Spinal cord (tissue), 10 donors: ENCODE results near the gene TRAF1. TPM values are rescaled to one million over a fixed set of nuclear protein-coding genes. Genes with fewer than 3 reads are reported as not detected.

Experiments
- DNase-seq, 6 donors: peaks; one replicate each; pipeline versions ENCODE4 v3.0.0 to v3.0.0-alpha.2; 2013 to 2015; ENCODE audit warnings: low spot score in 6 of 6, low read depth in 4 of 6
- H3K27ac ChIP-seq: one replicate; pipeline ENCODE4 v1.5.1; 2013; ENCODE audit warnings: low read depth, low read length, control low read depth
- H3K27me3 ChIP-seq: one replicate; pipeline ENCODE4 v1.6.1; 2013; ENCODE audit warnings: low read length; ENCODE audit not compliant: control insufficient read depth, insufficient read depth
- H3K36me3 ChIP-seq: one replicate; pipeline ENCODE4 v1.6.1; 2013; ENCODE audit warnings: low read length; ENCODE audit not compliant: control insufficient read depth, insufficient read depth
- H3K4me1 ChIP-seq: one replicate; pipeline ENCODE4 v1.6.1; 2013; ENCODE audit warnings: low read length; ENCODE audit not compliant: control insufficient read depth, insufficient read depth
- H3K4me3 ChIP-seq: one replicate; pipeline ENCODE4 v1.5.1; 2013; ENCODE audit warnings: low read depth, low read length, control low read depth
- H3K9me3 ChIP-seq: one replicate; pipeline ENCODE4 v1.6.1; 2013; ENCODE audit warnings: low read length; ENCODE audit not compliant: control insufficient read depth, insufficient read depth
- whole genome bisulfite sequencing: methylation state at CpG from one replicate; pipeline ENCODE4 v1.1.5; 2013; ENCODE audit warnings: missing lambda C conversion rate; ENCODE audit not compliant: insufficient coverage; 5-methylcytosine and 5-hydroxymethylcytosine counted together
- polyA plus RNA-seq, 2 donors: library from polyadenylated mRNA; unstranded; fragments of 120-200 nt; gene quantifications; one replicate each; pipeline ENCODE4 v1.2.1, GENCODE V29; 2013; ENCODE audit not compliant: insufficient read length in 2 of 2
- total RNA-seq, 2 donors: library from RNA; depleted of rRNA in 1 of 2; stranded (reverse); fragments of 120-200 nt in 1 of 2; fragments of >200 nt in 1 of 2; gene quantifications; one replicate each; pipeline versions ENCODE4 v1.2.3 to v1.2.4, GENCODE V29; 2013 to 2014
- donor health status: healthy.

TRAF1 gene
- total and polyA plus RNA-seq, 4 donors, result 3.5 to 6.8 (median 5.4) TPM

DNA sequence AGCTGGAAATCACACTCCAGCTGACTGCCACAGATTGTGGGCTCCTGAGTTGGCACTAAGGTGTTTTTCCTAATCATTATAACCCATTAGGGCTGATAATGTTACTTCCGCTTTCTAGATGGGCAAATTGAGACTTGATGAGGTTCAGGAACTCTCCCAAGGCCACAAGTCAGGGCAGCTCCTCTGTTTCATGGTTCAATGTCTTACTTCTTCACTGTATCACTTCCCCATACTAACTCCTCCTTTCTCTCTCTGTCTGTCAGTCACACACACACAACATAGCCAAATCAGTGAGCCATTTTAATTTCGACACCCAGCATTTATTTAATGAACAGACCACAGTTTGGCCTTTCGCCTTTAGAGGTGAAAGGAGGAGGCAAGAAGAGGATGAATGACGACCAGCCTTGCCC, 17.8 kb upstream of the TRAF1 start:
- no peak overlapping the region for H3K27ac ChIP-seq
- H3K27me3 ChIP-seq, result no peaks in the 10 kb centered on the region
- no peaks in the 10 kb centered on the region for H3K9me3 ChIP-seq
- no peak overlapping the region for H3K4me3 ChIP-seq
- no peaks in the 10 kb centered on the region for H3K36me3 ChIP-seq
- H3K4me1 ChIP-seq, result peaks cover 6% of the 10 kb centered on the region
- no peak for DNase-seq
- 93% methylated on average over 2 of the region's 4 CpGs for WGBS

GRCh38 chr9:120942186-120943001, 15.8 kb upstream of the TRAF1 start:
- H3K27ac ChIP-seq, result peak overlapping the region; percentile 43
- H3K36me3 ChIP-seq, result no peaks in the 10 kb centered on the region
- peaks cover 7% of the 10 kb centered on the region for H3K4me1 ChIP-seq
- no peak overlapping the region for H3K4me3 ChIP-seq
- no peaks in the 10 kb centered on the region for H3K27me3 ChIP-seq
- 46% methylated on average over 7 of the region's 8 CpGs for WGBS
- DNase-seq, result no peak
- no peaks in the 10 kb centered on the region for H3K9me3 ChIP-seq

DNA sequence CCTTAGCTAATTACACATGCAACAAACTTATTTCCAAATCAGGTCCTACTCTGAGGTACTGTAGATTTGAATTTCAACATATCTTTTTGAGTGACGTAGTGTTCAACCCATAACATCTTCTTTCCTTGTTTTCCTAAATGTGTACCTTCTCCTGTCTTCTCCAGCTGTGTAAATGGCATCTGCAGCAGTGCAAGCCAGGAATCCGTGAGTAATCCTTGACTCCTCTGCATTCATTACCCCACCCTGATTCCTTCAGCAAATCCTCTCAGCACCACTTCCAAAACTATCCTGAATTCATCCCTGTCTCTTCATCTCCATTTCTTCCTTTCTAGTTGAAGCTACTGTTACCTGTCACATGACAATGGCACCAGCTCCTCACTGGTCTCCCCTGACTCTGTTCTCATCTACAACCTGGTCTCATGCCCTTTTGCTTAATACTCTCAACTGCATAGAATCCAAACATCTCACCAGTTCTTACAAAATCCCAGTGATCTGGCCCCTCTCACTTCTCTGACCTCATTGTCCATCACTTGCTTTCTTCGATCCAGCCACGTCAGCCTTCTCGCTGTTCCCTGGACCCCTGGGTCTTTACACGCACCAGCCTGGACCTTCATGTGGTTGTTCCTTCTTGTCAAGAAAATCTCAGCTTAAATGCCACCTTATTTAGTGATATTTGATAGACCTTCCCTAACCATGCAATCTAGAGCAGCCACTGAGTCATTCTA, 14.6 kb upstream of the TRAF1 start:
- H3K27ac ChIP-seq, result no peak overlapping the region
- no peaks in the 10 kb centered on the region for H3K9me3 ChIP-seq
- no peak overlapping the region for H3K4me3 ChIP-seq
- no peaks in the 10 kb centered on the region for H3K36me3 ChIP-seq
- H3K27me3 ChIP-seq, result no peaks in the 10 kb centered on the region
- no peak for DNase-seq
- WGBS, result 82% methylated on average over 6 of the region's 6 CpGs
- peaks cover 16% of the 10 kb centered on the region for H3K4me1 ChIP-seq

- Histone ChIP-seq H3K9me3 (no peaks in the 10 kb centered on the region), H3K4me1 (peaks cover 22% of the 10 kb centered on the region), H3K27me3 (no peaks in the 10 kb centered on the region), H3K4me3 (no peak overlapping the region), H3K27ac (no peak overlapping the region), H3K36me3 (no peaks in the 10 kb centered on the region)
- WGBS, result 91% methylated on average over 10 of the region's 10 CpGs
- no peak for DNase-seq
These were observed 14.0 kb upstream of the TRAF1 start for GRCh38 chr9:120940573-120940972.

GRCh38 chr9:120938851-120939250, 12.3 kb upstream of the TRAF1 start:
- H3K4me3 ChIP-seq, result no peak overlapping the region
- DNase-seq, result no peak
- no peaks in the 10 kb centered on the region for H3K27me3 ChIP-seq
- WGBS, result no CpG with 5 or more reads among the region's 3 CpGs
- no peaks in the 10 kb centered on the region for H3K9me3 ChIP-seq
- no peak overlapping the region for H3K27ac ChIP-seq
- H3K4me1 ChIP-seq, result peaks cover 34% of the 10 kb centered on the region
- no peaks in the 10 kb centered on the region for H3K36me3 ChIP-seq

DNA sequence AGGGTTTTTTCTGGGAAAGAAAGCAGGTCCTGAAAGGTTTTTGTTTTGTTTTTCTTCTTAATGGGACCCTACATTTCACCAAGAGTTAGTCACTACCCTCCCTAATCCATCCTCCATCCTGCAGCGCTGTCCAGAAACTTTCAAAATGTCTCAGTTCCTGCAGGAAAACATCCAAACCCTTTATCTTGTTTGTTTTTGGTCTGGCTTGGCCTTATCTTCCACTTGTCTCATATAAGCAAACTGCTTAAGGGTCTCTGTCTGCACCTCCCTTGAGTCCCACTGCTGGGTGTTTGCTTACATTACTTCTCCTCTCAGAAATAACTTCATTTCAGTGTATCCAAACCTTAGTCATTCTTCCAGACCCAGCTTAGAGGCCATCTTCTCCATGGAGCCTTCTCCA, 11.0 kb upstream of the TRAF1 start:
- H3K4me3 ChIP-seq, result no peak overlapping the region
- H3K4me1 ChIP-seq, result peaks cover 31% of the 10 kb centered on the region
- peak overlapping the region; percentile 30 for H3K27ac ChIP-seq
- no peaks in the 10 kb centered on the region for H3K9me3 ChIP-seq
- WGBS, result 100% methylated on average over 1 of the region's 1 CpG
- H3K36me3 ChIP-seq, result no peaks in the 10 kb centered on the region
- H3K27me3 ChIP-seq, result no peaks in the 10 kb centered on the region
- DNase-seq, result no peak

- peak in 1 of 6 donors; percentile 48 for DNase-seq
- Histone ChIP-seq H3K27ac (peak overlapping the region; percentile 30), H3K9me3 (no peaks in the 10 kb centered on the region), H3K4me1 (peaks cover 28% of the 10 kb centered on the region), H3K4me3 (no peak overlapping the region), H3K27me3 (no peaks in the 10 kb centered on the region), H3K36me3 (no peaks in the 10 kb centered on the region)
- WGBS, result 67% methylated on average over 1 of the region's 1 CpG
These were observed 10.5 kb upstream of the TRAF1 start for GRCh38 chr9:120937127-120937526.

DNA sequence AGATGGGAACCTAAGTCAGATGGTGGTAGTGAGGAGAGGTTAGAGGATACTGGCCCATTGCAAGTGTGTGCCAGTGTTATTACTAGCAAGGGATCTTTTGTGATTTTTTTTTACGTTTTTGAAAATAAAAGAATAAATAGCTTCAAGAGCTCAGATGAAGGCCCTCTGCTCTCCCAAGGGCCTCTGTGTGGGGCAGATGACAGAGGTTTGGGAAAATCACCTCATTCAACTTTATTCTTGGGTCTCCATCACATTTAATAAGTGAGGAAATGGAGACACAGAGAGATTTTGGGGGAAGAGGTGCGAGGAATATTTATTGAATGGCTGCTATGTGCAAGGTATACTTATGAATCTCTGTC, 10.1 kb upstream of the TRAF1 start:
- Histone ChIP-seq H3K4me1 (peaks cover 28% of the 10 kb centered on the region), H3K27ac (peak overlapping the region; percentile 91), H3K4me3 (peak overlapping the region; percentile 1), H3K27me3 (no peaks in the 10 kb centered on the region), H3K36me3 (no peaks in the 10 kb centered on the region), H3K9me3 (no peaks in the 10 kb centered on the region)
- no peak for DNase-seq
- no CpG with 5 or more reads among the region's 2 CpGs for WGBS

DNA sequence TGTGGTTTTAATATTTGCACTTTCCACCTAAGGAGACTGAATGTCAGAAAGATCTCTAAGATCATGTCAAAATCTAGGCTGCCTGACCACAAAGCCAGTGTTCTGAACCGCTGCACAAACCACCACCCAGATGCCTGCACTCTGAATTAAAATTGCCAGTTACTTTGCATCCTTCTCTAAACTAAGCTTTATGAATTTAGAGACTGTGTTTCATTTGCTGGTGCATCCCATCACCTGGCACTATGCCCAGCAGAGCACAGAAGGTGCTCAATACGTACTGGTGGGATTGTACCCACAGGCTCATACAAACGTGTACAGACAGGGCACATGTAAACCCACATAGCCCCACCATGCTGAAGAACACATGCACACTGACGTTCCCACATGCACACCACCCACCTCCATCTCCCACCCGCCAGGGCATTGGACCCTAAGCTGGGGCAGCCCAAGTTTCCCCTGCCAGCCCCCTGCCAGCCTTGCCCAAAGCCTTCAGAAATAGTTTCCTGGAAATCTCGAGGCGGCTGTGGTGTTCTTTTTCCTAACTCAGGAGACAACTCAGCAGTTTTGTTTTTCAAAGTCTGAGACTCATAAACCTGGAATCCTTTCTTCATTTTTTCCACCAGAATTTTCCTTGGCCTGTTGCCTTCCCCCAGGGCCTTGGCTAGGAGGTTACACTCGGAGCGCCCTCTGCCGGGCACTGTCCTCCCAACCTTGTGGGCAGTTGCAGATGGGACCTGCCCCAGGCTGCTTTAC, 9.6 kb upstream of the TRAF1 start:
- peaks cover 28% of the 10 kb centered on the region for H3K4me1 ChIP-seq
- peak overlapping the region; percentile 1 for H3K4me3 ChIP-seq
- DNase-seq, result peak in 3 of 6 donors; percentile 61 to 94 (median 84)
- H3K27me3 ChIP-seq, result no peaks in the 10 kb centered on the region
- no peaks in the 10 kb centered on the region for H3K9me3 ChIP-seq
- peak overlapping the region; percentile 91 for H3K27ac ChIP-seq
- 24% methylated on average over 10 of the region's 10 CpGs for WGBS
- H3K36me3 ChIP-seq, result no peaks in the 10 kb centered on the region
